MM.1S (cell line): ENCODE measurements around the gene ACTR5.

Experiments used
- EZH2 ChIP-seq: fragments of 300-600 bp; sonication (generic); optimal IDR thresholded peaks from 2 replicates; pipeline ENCODE3; 2017; ENCODE audit warnings: low read depth, mild to moderate bottlenecking, antibody characterized with exemption, low read length, mixed read lengths
- EZH2phosphoT487 ChIP-seq: fragments of 300-600 bp; sonication (generic); IDR thresholded peaks from 2 replicates; pipeline ENCODE4 v1.6.1; 2018; ENCODE audit warnings: antibody characterized with exemption, low read length
- TF ChIP-seq, protein P1 (sequence below): fragments of 300-600 bp; sonication (generic); IDR thresholded peaks from 2 replicates; pipeline ENCODE4 v1.5.1; 2016; ENCODE audit warnings: antibody characterized with exemption, low read length, mixed read lengths

DNA sequence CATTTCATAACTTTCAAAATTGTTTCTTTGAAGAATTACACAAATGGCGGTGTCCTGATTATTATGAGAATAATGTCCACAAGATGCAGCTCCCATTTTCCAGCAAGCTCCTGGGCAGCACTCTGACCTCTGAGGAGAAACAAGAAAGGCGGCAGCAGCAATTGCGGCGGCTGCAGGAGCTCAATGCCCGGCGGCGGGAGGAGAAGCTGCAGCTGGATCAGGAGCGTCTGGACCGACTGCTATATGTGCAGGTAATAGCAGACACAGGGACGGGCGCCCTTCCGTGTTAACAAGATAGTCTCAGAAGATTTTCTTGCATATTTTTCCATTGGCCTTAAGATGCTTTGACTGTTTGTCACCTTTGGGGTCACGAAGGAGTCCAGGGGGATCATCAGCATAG lies 6.7 kb downstream of the ACTR5 start:
- TF ChIP-seq EZH2: no peak
- TF ChIP-seq, protein P1, sequence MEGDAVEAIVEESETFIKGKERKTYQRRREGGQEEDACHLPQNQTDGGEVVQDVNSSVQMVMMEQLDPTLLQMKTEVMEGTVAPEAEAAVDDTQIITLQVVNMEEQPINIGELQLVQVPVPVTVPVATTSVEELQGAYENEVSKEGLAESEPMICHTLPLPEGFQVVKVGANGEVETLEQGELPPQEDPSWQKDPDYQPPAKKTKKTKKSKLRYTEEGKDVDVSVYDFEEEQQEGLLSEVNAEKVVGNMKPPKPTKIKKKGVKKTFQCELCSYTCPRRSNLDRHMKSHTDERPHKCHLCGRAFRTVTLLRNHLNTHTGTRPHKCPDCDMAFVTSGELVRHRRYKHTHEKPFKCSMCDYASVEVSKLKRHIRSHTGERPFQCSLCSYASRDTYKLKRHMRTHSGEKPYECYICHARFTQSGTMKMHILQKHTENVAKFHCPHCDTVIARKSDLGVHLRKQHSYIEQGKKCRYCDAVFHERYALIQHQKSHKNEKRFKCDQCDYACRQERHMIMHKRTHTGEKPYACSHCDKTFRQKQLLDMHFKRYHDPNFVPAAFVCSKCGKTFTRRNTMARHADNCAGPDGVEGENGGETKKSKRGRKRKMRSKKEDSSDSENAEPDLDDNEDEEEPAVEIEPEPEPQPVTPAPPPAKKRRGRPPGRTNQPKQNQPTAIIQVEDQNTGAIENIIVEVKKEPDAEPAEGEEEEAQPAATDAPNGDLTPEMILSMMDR: no peak
- no peak for TF ChIP-seq EZH2phosphoT487
